Loucy (cell line): ENCODE data around the gene ZNF546.

Experiments used
- CTCF ChIP-seq: fragments of 200-600 bp; sonication (generic); conservative IDR thresholded peaks from 2 replicates; pipeline ENCODE4 v1.5.1; 2014; ENCODE audit warnings: mild to moderate bottlenecking, antibody characterized with exemption, low read length
- EZH2phosphoT487 ChIP-seq: fragments of 200-600 bp; IDR thresholded peaks from 2 replicates; pipeline ENCODE4 v1.6.1; 2018; ENCODE audit warnings: antibody characterized with exemption, mild to moderate bottlenecking, moderate library complexity, borderline replicate concordance

- TF ChIP-seq CTCF (no peak), EZH2phosphoT487 (no peak)
Measured at GRCh38 chr19:39974377-39975155, 22.3 kb upstream of the ZNF546 start.
